ENCODE results near the gene ERF. TPM values are rescaled to one million over a fixed set of nuclear protein-coding genes. Genes with fewer than 3 reads are reported as not detected.

ERF gene
- total and polyA plus RNA-seq, 4 donors: 24.2 to 53.6 (median 43.0) TPM

GRCh38 chr19:42230571-42230970, 24.4 kb downstream of the ERF start:
- Histone ChIP-seq H3K9me3 (ENCODE audit: control insufficient read depth in 4 of 4, insufficient read depth in 3 of 4, low read length in 3 of 4) (no peaks in the 10 kb centered on the region), H3K27me3 (ENCODE audit: control insufficient read depth in 3 of 3, insufficient read depth in 3 of 3, low read length in 2 of 3) (no peaks in the 10 kb centered on the region), H3K36me3 (ENCODE audit: control insufficient read depth in 4 of 4, insufficient read depth in 4 of 4, low read length in 4 of 4) (peaks cover 12 to 74% (median 50%) of the 10 kb centered on the region in 4 donors), H3K4me1 (ENCODE audit: control insufficient read depth in 5 of 5, insufficient read depth in 5 of 5, low read length in 5 of 5) (no peaks in the 10 kb centered on the region), H3K4me3 (no peak overlapping the region), H3K27ac (ENCODE audit: low read depth in 1 of 2, low read length in 1 of 2) (no peak overlapping the region), H3K9ac (ENCODE audit: insufficient read depth in 1 of 2, low read length in 2 of 2) (no peak overlapping the region)
- no peak for TF ChIP-seq CTCF (IDR thresholded peaks at IDR 0.05; ENCODE audit: control extremely low read depth, extremely low read depth)
- ATAC-seq (ENCODE audit: insufficient read depth, low FRiP score): no peak
- WGBS, 2 donors: 77 to 79% methylated on average over 4 of the region's 4 CpGs
- no peak for DNase-seq

GRCh38 chr19:42229855-42230351, 25.0 kb downstream of the ERF start:
- ATAC-seq (ENCODE audit: insufficient read depth, low FRiP score) (no peak), DNase-seq (no peak)
- no peak overlapping the region for H3K4me3 ChIP-seq
- 61 to 67% methylated on average over 8 of the region's 8 CpGs for WGBS, 2 donors
- H3K27me3 ChIP-seq (ENCODE audit: control insufficient read depth in 3 of 3, insufficient read depth in 3 of 3, low read length in 2 of 3): no peaks in the 10 kb centered on the region
- no peaks in the 10 kb centered on the region for H3K4me1 ChIP-seq (ENCODE audit: control insufficient read depth in 5 of 5, insufficient read depth in 5 of 5, low read length in 5 of 5)
- peak overlapping the region in 1 of 2 donors; percentile 37 for H3K27ac ChIP-seq (ENCODE audit: low read depth in 1 of 2, low read length in 1 of 2)
- no peaks in the 10 kb centered on the region for H3K9me3 ChIP-seq (ENCODE audit: control insufficient read depth in 4 of 4, insufficient read depth in 3 of 4, low read length in 3 of 4)
- H3K9ac ChIP-seq (ENCODE audit: insufficient read depth in 1 of 2, low read length in 2 of 2): no peak overlapping the region
- TF ChIP-seq CTCF (IDR thresholded peaks at IDR 0.05; ENCODE audit: control extremely low read depth, extremely low read depth): no peak
- peaks cover 7 to 75% (median 45%) of the 10 kb centered on the region in 4 donors for H3K36me3 ChIP-seq (ENCODE audit: control insufficient read depth in 4 of 4, insufficient read depth in 4 of 4, low read length in 4 of 4)

DNA sequence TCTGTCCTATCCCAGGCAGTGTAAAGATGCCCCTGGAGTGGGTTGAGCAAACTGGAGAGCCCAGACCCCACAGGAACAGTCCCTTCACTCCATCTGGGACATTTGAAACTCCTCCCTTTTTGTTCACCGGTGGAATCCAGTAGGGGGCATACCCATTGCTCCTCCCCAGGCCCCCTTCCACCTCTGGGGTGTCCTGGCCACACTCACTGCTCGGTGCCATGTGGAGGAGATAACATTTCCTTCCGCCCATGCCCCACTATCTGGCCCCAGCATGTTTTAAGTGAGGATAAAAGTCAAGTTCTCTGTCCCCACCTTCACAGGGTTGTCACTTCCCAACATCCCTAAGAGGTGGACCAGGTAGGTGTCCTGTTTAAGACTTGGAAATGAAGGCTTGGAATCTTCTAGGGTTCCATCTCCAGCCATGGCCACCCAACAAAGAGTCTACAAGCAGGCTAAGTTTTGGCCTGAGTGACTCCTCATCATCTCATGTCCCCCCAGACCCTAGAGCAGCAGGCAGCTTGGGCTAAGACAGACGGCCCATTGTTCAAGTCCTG, 25.6 kb downstream of the ERF start:
- no peak for ATAC-seq (ENCODE audit: insufficient read depth, low FRiP score)
- H3K9me3 ChIP-seq (ENCODE audit: control insufficient read depth in 4 of 4, insufficient read depth in 3 of 4, low read length in 3 of 4): no peaks in the 10 kb centered on the region
- H3K4me1 ChIP-seq (ENCODE audit: control insufficient read depth in 5 of 5, insufficient read depth in 5 of 5, low read length in 5 of 5): no peaks in the 10 kb centered on the region
- H3K36me3 ChIP-seq (ENCODE audit: control insufficient read depth in 4 of 4, insufficient read depth in 4 of 4, low read length in 4 of 4): peaks cover 8 to 77% (median 47%) of the 10 kb centered on the region in 4 donors
- TF ChIP-seq CTCF (IDR thresholded peaks at IDR 0.05; ENCODE audit: control extremely low read depth, extremely low read depth): no peak
- H3K4me3 ChIP-seq: no peak overlapping the region
- no peaks in the 10 kb centered on the region for H3K27me3 ChIP-seq (ENCODE audit: control insufficient read depth in 3 of 3, insufficient read depth in 3 of 3, low read length in 2 of 3)
- no peak for DNase-seq
- no peak overlapping the region for H3K27ac ChIP-seq (ENCODE audit: low read depth in 1 of 2, low read length in 1 of 2)
- WGBS, 2 donors: 69 to 70% methylated on average over 4 of the region's 4 CpGs
- H3K9ac ChIP-seq (ENCODE audit: insufficient read depth in 1 of 2, low read length in 2 of 2): no peak overlapping the region

DNA sequence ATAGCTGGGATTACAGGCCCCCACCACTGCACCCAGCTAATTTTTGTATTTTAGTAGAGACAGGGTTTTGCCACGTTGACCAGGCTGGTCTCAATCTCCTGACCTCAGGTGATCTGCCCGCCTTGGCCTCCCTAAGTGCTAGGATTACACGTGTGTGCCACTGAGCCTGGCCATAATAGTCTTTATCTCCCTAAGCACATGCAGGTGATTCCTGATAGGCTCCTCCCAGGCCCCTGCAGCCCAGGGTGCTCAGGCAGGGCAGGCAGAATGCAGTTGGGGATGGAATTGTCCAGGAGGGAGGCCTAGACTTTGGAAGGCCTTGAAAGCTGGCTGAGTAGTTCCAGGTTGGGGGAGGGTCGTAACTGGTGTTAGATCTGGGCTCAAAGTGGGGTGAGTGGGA, 26.3 kb downstream of the ERF start:
- Histone ChIP-seq H3K27me3 (ENCODE audit: control insufficient read depth in 3 of 3, insufficient read depth in 3 of 3, low read length in 2 of 3) (no peaks in the 10 kb centered on the region), H3K4me1 (ENCODE audit: control insufficient read depth in 5 of 5, insufficient read depth in 5 of 5, low read length in 5 of 5) (no peaks in the 10 kb centered on the region), H3K27ac (ENCODE audit: low read depth in 1 of 2, low read length in 1 of 2) (no peak overlapping the region), H3K36me3 (ENCODE audit: control insufficient read depth in 4 of 4, insufficient read depth in 4 of 4, low read length in 4 of 4) (peaks cover 9 to 75% (median 49%) of the 10 kb centered on the region in 4 donors), H3K9ac (ENCODE audit: insufficient read depth in 1 of 2, low read length in 2 of 2) (no peak overlapping the region), H3K4me3 (no peak overlapping the region), H3K9me3 (ENCODE audit: control insufficient read depth in 4 of 4, insufficient read depth in 3 of 4, low read length in 3 of 4) (no peaks in the 10 kb centered on the region)
- DNase-seq (no peak), ATAC-seq (ENCODE audit: insufficient read depth, low FRiP score) (no peak)
- no peak for TF ChIP-seq CTCF (IDR thresholded peaks at IDR 0.05; ENCODE audit: control extremely low read depth, extremely low read depth)
- WGBS, 2 donors: 83 to 88% methylated on average over 4 of the region's 4 CpGs
